Hepatocyte (in vitro differentiated cells): ENCODE measurements around the gene HLF. TPM values are rescaled to one million over a fixed set of nuclear protein-coding genes. Genes with fewer than 3 reads are reported as not detected.

Experiments
- DNase-seq: peaks from one replicate; pipeline ENCODE4 v3.0.0-alpha.2; 2016; ENCODE audit warnings: low spot score
- H2AFZ ChIP-seq: fragments of 200-600 bp; sonication (generic); 2 replicates; pipeline ENCODE4 v1.6.0; 2016; ENCODE audit warnings: antibody characterized with exemption, mild to moderate bottlenecking
- H3K27ac ChIP-seq: fragments of 200-600 bp; sonication (generic); 2 replicates; pipeline ENCODE4 v1.5.1; 2016; ENCODE audit warnings: mild to moderate bottlenecking
- H3K27me3 ChIP-seq: fragments of 200-600 bp; sonication (generic); 2 replicates; pipeline ENCODE4 v1.6.1; 2016
- H3K36me3 ChIP-seq: fragments of 200-600 bp; sonication (generic); replicated peaks from 2 replicates; pipeline ENCODE4 v1.5.1; 2016; ENCODE audit warnings: low read depth; ENCODE audit not compliant: insufficient read depth
- H3K4me1 ChIP-seq: fragments of 200-600 bp; sonication (generic); 2 replicates; pipeline ENCODE4 v1.5.1; 2016; ENCODE audit warnings: mild to moderate bottlenecking, moderate library complexity; ENCODE audit not compliant: insufficient read depth
- H3K4me2 ChIP-seq: fragments of 200-600 bp; sonication (generic); 2 replicates; pipeline ENCODE4 v1.6.0; 2016
- H3K4me3 ChIP-seq: fragments of 200-600 bp; sonication (generic); 2 replicates; pipeline ENCODE4 v1.5.1; 2016; ENCODE audit warnings: mild to moderate bottlenecking
- H3K79me2 ChIP-seq: fragments of 200-600 bp; sonication (generic); 2 replicates; pipeline ENCODE4 v1.6.0; 2017; ENCODE audit warnings: mild to moderate bottlenecking
- H3K9me2 ChIP-seq: fragments of 200-600 bp; sonication (generic); replicated peaks from 2 replicates; pipeline ENCODE4 v1.6.0; 2017; ENCODE audit warnings: mild to moderate bottlenecking; ENCODE audit not compliant: insufficient read depth
- H3K9me3 ChIP-seq: fragments of 200-600 bp; sonication (generic); 2 replicates; pipeline ENCODE4 v1.5.1; 2016; ENCODE audit warnings: low read depth, mild to moderate bottlenecking
- H4K20me1 ChIP-seq: fragments of 200-600 bp; sonication (generic); 2 replicates; pipeline ENCODE4 v1.6.0; 2016; ENCODE audit warnings: mild to moderate bottlenecking; ENCODE audit not compliant: insufficient read depth, poor library complexity, severe bottlenecking
- CTCF ChIP-seq: fragments of 200-600 bp; sonication (generic); IDR thresholded peaks from 2 replicates; pipeline ENCODE4 v1.5.1; 2016; ENCODE audit warnings: antibody characterized with exemption, mild to moderate bottlenecking; ENCODE audit not compliant: poor library complexity
- EZH2 ChIP-seq: fragments of 200-600 bp; sonication (generic); IDR thresholded peaks from 2 replicates; pipeline ENCODE4 v1.6.1; 2016; ENCODE audit warnings: antibody characterized with exemption, mild to moderate bottlenecking, borderline replicate concordance
- EZH2phosphoT487 ChIP-seq: fragments of 200-600 bp; sonication (generic); IDR thresholded peaks from one replicate; pipeline ENCODE4 v1.6.1; 2018; ENCODE audit warnings: antibody characterized with exemption, mild to moderate bottlenecking, low read depth, moderate library complexity; ENCODE audit not compliant: unreplicated experiment, severe bottlenecking
- WGBS: methylation state at CpG from one replicate; pipeline ENCODE4 v1.1.6; 2016; ENCODE audit warnings: low lambda C conversion rate; ENCODE audit errors: missing lambda C conversion rate; 5-methylcytosine and 5-hydroxymethylcytosine counted together
- polyA plus RNA-seq: library from polyadenylated mRNA; unstranded; fragments of >200 nt; fragmentation: Nextera tagmentation; extraction: Ambion mirVana; gene quantifications from 2 replicates; pipeline ENCODE4 v1.2.1, GENCODE V29; 2016
- total RNA-seq: library from RNA; depleted of rRNA; stranded (reverse); fragments of >200 nt; gene quantifications from 2 replicates; pipeline ENCODE4 v1.2.3, GENCODE V29; 2014

The HLF gene
- total and polyA plus RNA-seq, 2 experiments from 2014 or later: 0.48 to 0.60 TPM

- no peak overlapping the region for H3K27ac ChIP-seq
- no peak for DNase-seq
- no peak overlapping the region for H3K4me2 ChIP-seq
- H3K79me2 ChIP-seq: no peaks in the 10 kb centered on the region
- no peak overlapping the region for H3K4me3 ChIP-seq
- 78% methylated on average over 2 of the region's 2 CpGs for WGBS
- H3K9me3 ChIP-seq: no peaks in the 10 kb centered on the region
- H3K4me1 ChIP-seq: peaks cover 7% of the 10 kb centered on the region
- no peaks in the 10 kb centered on the region for H3K9me2 ChIP-seq
- H4K20me1 ChIP-seq: no peaks in the 10 kb centered on the region
- no peak overlapping the region for H2AFZ ChIP-seq
- TF ChIP-seq CTCF (no peak), EZH2 (no peak), EZH2phosphoT487 (no peak)
- H3K36me3 ChIP-seq: no peaks in the 10 kb centered on the region
- H3K27me3 ChIP-seq: no peaks in the 10 kb centered on the region
Observed at GRCh38 chr17:55242476-55242875, 22.3 kb upstream of the HLF start.

GRCh38 chr17:55245986-55246385 is 18.8 kb upstream of the HLF start:
- Histone ChIP-seq H3K36me3 (no peaks in the 10 kb centered on the region), H3K27me3 (no peaks in the 10 kb centered on the region), H3K9me2 (no peaks in the 10 kb centered on the region), H3K9me3 (no peaks in the 10 kb centered on the region), H2AFZ (no peak overlapping the region), H3K4me1 (no peaks in the 10 kb centered on the region), H4K20me1 (no peaks in the 10 kb centered on the region), H3K79me2 (no peaks in the 10 kb centered on the region), H3K4me2 (no peak overlapping the region), H3K27ac (no peak overlapping the region), H3K4me3 (no peak overlapping the region)
- TF ChIP-seq CTCF (no peak), EZH2phosphoT487 (no peak), EZH2 (no peak)
- 60% methylated on average over 3 of the region's 3 CpGs for WGBS
- no peak for DNase-seq

GRCh38 chr17:55246583-55246982 is 18.2 kb upstream of the HLF start:
- H3K4me1 ChIP-seq: no peaks in the 10 kb centered on the region
- no peaks in the 10 kb centered on the region for H3K27me3 ChIP-seq
- no peak overlapping the region for H2AFZ ChIP-seq
- no peaks in the 10 kb centered on the region for H3K9me3 ChIP-seq
- TF ChIP-seq EZH2 (no peak), CTCF (no peak)
- no peaks in the 10 kb centered on the region for H3K36me3 ChIP-seq
- H4K20me1 ChIP-seq: no peaks in the 10 kb centered on the region
- H3K9me2 ChIP-seq: no peaks in the 10 kb centered on the region
- no peaks in the 10 kb centered on the region for H3K79me2 ChIP-seq
- no peak overlapping the region for H3K4me2 ChIP-seq
- WGBS: 68% methylated on average over 1 of the region's 1 CpG
- DNase-seq: no peak
- H3K4me3 ChIP-seq: no peak overlapping the region
- no peak overlapping the region for H3K27ac ChIP-seq

GRCh38 chr17:55248077-55248476 is 16.7 kb upstream of the HLF start:
- Histone ChIP-seq H3K27me3 (no peaks in the 10 kb centered on the region), H4K20me1 (no peaks in the 10 kb centered on the region), H3K79me2 (no peaks in the 10 kb centered on the region), H2AFZ (no peak overlapping the region), H3K36me3 (no peaks in the 10 kb centered on the region), H3K9me2 (no peaks in the 10 kb centered on the region), H3K27ac (no peak overlapping the region), H3K4me3 (no peak overlapping the region), H3K4me1 (no peaks in the 10 kb centered on the region), H3K9me3 (no peaks in the 10 kb centered on the region), H3K4me2 (no peak overlapping the region)
- DNase-seq: no peak
- 79% methylated on average over 2 of the region's 2 CpGs for WGBS
- TF ChIP-seq EZH2: no peak
- TF ChIP-seq CTCF: no peak
- no peak for TF ChIP-seq EZH2phosphoT487
